HEK293 (cell line): Measurements from ENCODE around the gene SERPINE2.
A peak's percentile ranks its signal among the peaks of the same experiment; 100 is the strongest.

Source experiments
- CTCF ChIA-PET: fragments of 350-600 bp; formaldehyde crosslinking; extraction: SDS; loops from one replicate; lab custom pipeline; 2021; ENCODE audit warnings: antibody characterized with exemption; lab: Yijun Ruan, JAX
- POLR2A ChIA-PET: fragments of 300-600 bp; formaldehyde crosslinking; extraction: SDS; loops from one replicate; lab custom pipeline; 2020; ENCODE audit warnings: antibody characterized with exemption, inconsistent platforms; lab: Yijun Ruan, JAX
- H3K27ac ChIP-seq: fragments of 200-500 bp; sonication (Bioruptor generic); 2 replicates; pipeline ENCODE4 v1.5.1; 2014; ENCODE audit warnings: low read depth, low read length, control low read depth, inconsistent platforms; ENCODE audit errors: extremely low read depth
- H3K36me3 ChIP-seq, 2 experiments: fragments of 200-500 bp in 1 of 2; sonication (Bioruptor generic) in 1 of 2; 1 replicate in 1 of 2; 2 replicates in 1 of 2; pipeline ENCODE4 v1.5.1; 2014 to 2017; ENCODE audit warnings: inconsistent platforms in 2 of 2, low read length in 2 of 2; ENCODE audit not compliant: control insufficient read depth in 2 of 2, insufficient read depth in 1 of 2
- H3K4me1 ChIP-seq: fragments of 200-500 bp; sonication (Bioruptor generic); 2 replicates; pipeline ENCODE4 v1.5.1; 2014; ENCODE audit warnings: mild to moderate bottlenecking, low read length, inconsistent platforms; ENCODE audit not compliant: control insufficient read depth, insufficient read depth
- H3K4me3 ChIP-seq: 2 replicates; pipeline ENCODE4 v1.5.1; 2011; ENCODE audit warnings: low read depth, mild to moderate bottlenecking, control low read depth, low read length, moderate library complexity
- H3K9me3 ChIP-seq: fragments of 200-500 bp; sonication (Bioruptor generic); 2 replicates; pipeline ENCODE4 v1.5.1; 2014; ENCODE audit warnings: low read depth, low read length, inconsistent platforms; ENCODE audit not compliant: control insufficient read depth, insufficient read depth
- CTCF ChIP-seq: fragments of 450-650 bp; formaldehyde crosslinking; IDR thresholded peaks from 2 replicates; pipeline ENCODE4 v1.5.1; 2016; ENCODE audit warnings: missing biosample characterization, missing genetic modification characterization
- GFI1B ChIP-seq: fragments of 450-650 bp; formaldehyde crosslinking; IDR thresholded peaks from 2 replicates; pipeline ENCODE4 v1.5.1; 2016; ENCODE audit warnings: missing biosample characterization, missing genetic modification characterization
- KLF17 ChIP-seq: fragments of 450-650 bp; formaldehyde crosslinking; IDR thresholded peaks from 2 replicates; pipeline ENCODE4 v1.5.1; 2016; ENCODE audit warnings: missing biosample characterization, missing genetic modification characterization
- PATZ1 ChIP-seq: fragments of 450-650 bp; formaldehyde crosslinking; IDR thresholded peaks from 2 replicates; pipeline ENCODE4 v1.5.1; 2016; ENCODE audit warnings: missing biosample characterization, missing genetic modification characterization
- ZBTB10 ChIP-seq: fragments of 450-650 bp; formaldehyde crosslinking; IDR thresholded peaks from 2 replicates; pipeline ENCODE4 v1.5.1; 2016; ENCODE audit warnings: missing biosample characterization, missing genetic modification characterization
- ZBTB11 ChIP-seq: fragments of 450-650 bp; formaldehyde crosslinking; conservative IDR thresholded peaks from 2 replicates; pipeline ENCODE4 v1.5.1; 2016; ENCODE audit warnings: low read depth, missing biosample characterization, missing genetic modification characterization
- ZBTB20 ChIP-seq: fragments of 450-650 bp; formaldehyde crosslinking; IDR thresholded peaks from 2 replicates; pipeline ENCODE4 v1.5.1; 2016; ENCODE audit warnings: missing biosample characterization, missing genetic modification characterization
- ZBTB44 ChIP-seq: fragments of 450-650 bp; IDR thresholded peaks from 2 replicates; pipeline ENCODE4 v1.5.1; 2018; ENCODE audit warnings: missing biosample characterization, mild to moderate bottlenecking, missing genetic modification characterization
- ZBTB7A ChIP-seq: fragments of 450-650 bp; formaldehyde crosslinking; IDR thresholded peaks from 2 replicates; pipeline ENCODE4 v1.5.1; 2016; ENCODE audit warnings: low read depth, missing biosample characterization, missing genetic modification characterization
- ZBTB8A ChIP-seq: fragments of 450-650 bp; formaldehyde crosslinking; IDR thresholded peaks from 2 replicates; pipeline ENCODE4 v1.5.1; 2016; ENCODE audit warnings: missing biosample characterization, missing genetic modification characterization
- ZFHX2 ChIP-seq: fragments of 450-650 bp; formaldehyde crosslinking; conservative IDR thresholded peaks from 2 replicates; pipeline ENCODE4 v1.5.1; 2016; ENCODE audit warnings: missing biosample characterization, missing genetic modification characterization
- ZNF133 ChIP-seq: fragments of 450-650 bp; formaldehyde crosslinking; IDR thresholded peaks from 2 replicates; pipeline ENCODE4 v1.5.1; 2016; ENCODE audit warnings: missing biosample characterization, missing genetic modification characterization
- ZNF155 ChIP-seq: fragments of 450-650 bp; formaldehyde crosslinking; IDR thresholded peaks from 2 replicates; pipeline ENCODE4 v1.5.1; 2016; ENCODE audit warnings: missing biosample characterization, missing genetic modification characterization
- ZNF202 ChIP-seq: fragments of 450-650 bp; formaldehyde crosslinking; IDR thresholded peaks from 2 replicates; pipeline ENCODE4 v1.5.1; 2016; ENCODE audit warnings: missing biosample characterization, missing genetic modification characterization, borderline replicate concordance
- ZNF248 ChIP-seq: fragments of 450-650 bp; formaldehyde crosslinking; IDR thresholded peaks from 2 replicates; pipeline ENCODE4 v1.5.1; 2017; ENCODE audit warnings: missing biosample characterization, missing genetic modification characterization
- ZNF416 ChIP-seq: fragments of 450-650 bp; formaldehyde crosslinking; IDR thresholded peaks from 2 replicates; pipeline ENCODE4 v1.5.1; 2016; ENCODE audit warnings: missing biosample characterization, missing genetic modification characterization
- ZNF600 ChIP-seq: fragments of 450-650 bp; formaldehyde crosslinking; IDR thresholded peaks from 2 replicates; pipeline ENCODE4 v1.5.1; 2016; ENCODE audit warnings: missing biosample characterization, missing genetic modification characterization
- ZNF658 ChIP-seq: fragments of 450-650 bp; formaldehyde crosslinking; IDR thresholded peaks from 2 replicates; pipeline ENCODE4; 2016; ENCODE audit warnings: missing biosample characterization, missing genetic modification characterization
- ZNF660 ChIP-seq: fragments of 450-650 bp; IDR thresholded peaks from 2 replicates; pipeline ENCODE4 v1.5.1; 2018; ENCODE audit warnings: missing biosample characterization, mild to moderate bottlenecking, missing genetic modification characterization

SERPINE2 gene

GRCh38 chr2:223944166-223944702 is 94.9 kb downstream of the SERPINE2 start:
- no peaks in the 10 kb centered on the region for H3K4me1 ChIP-seq
- peak overlapping the region; percentile 84; the same call in 1 of the 2 replicates for H3K27ac ChIP-seq
- ChIA-PET POLR2A (no interaction called here), CTCF (interaction anchor here (0.6 kb wide), 1 partner anchor 17 kb away, joined by 4 read pairs; no protein-coding TSS in a partner anchor)
- H3K9me3 ChIP-seq: no peaks in the 10 kb centered on the region
- peak overlapping the region; percentile 98 for H3K4me3 ChIP-seq
- H3K36me3 ChIP-seq: no peaks in the 10 kb centered on the region
- TF ChIP-seq ZNF248 (tag by site-specific recombination) (no peak), ZBTB20 (tag by site-specific recombination) (peak; percentile 97), ZNF600 (peak; percentile 17; the same call in 1 of the 2 replicates), ZNF202 (tag by site-specific recombination) (no peak), PATZ1 (peak; percentile 24; the same call in 1 of the 2 replicates), ZBTB11 (peak; percentile 94), ZNF660 (tag by site-specific recombination) (no peak), ZBTB7A (tag by site-specific recombination) (peak; percentile 12; the same call in 1 of the 2 replicates), ZBTB10 (tag by site-specific recombination) (peak; percentile 69; the same call in 1 of the 2 replicates), GFI1B (tag by site-specific recombination) (no peak), ZBTB8A (peak; percentile 87), CTCF (peak; percentile 10)

GRCh38 chr2:223943561-223944008 is 95.5 kb downstream of the SERPINE2 start:
- no peaks in the 10 kb centered on the region for H3K36me3 ChIP-seq
- H3K4me3 ChIP-seq: peak overlapping the region; percentile 18
- CTCF ChIA-PET: interaction anchor here (0.6 kb wide), 1 partner anchor 34 kb away, joined by 3 read pairs; no protein-coding TSS in a partner anchor
- no peak for TF ChIP-seq ZBTB8A
- no peak for TF ChIP-seq ZNF155 (tag by site-specific recombination)
- no peak for TF ChIP-seq ZNF658
- no peak for TF ChIP-seq ZNF416 (tag by site-specific recombination)
- TF ChIP-seq KLF17 (tag by site-specific recombination): no peak
- TF ChIP-seq ZNF133: no peak
- no peak for TF ChIP-seq ZBTB44 (tag by site-specific recombination)
- 0 out of 2 replicates have a peak, but pooled peaks have one; percentile 9 for TF ChIP-seq ZFHX2 (tag by site-specific recombination)
- no peaks in the 10 kb centered on the region for H3K4me1 ChIP-seq
- no peaks in the 10 kb centered on the region for H3K9me3 ChIP-seq
- H3K27ac ChIP-seq: no peak overlapping the region
- POLR2A ChIA-PET: interaction anchor here (0.7 kb wide), 1 partner anchor 1124 kb away, joined by 3 read pairs; no protein-coding TSS in a partner anchor
